ENCODE results near the gene SOHLH2. TPM values are rescaled to one million over a fixed set of nuclear protein-coding genes. Genes with fewer than 3 reads are reported as not detected.

The SOHLH2 gene
- under 1 TPM in 1 of 2 donors, not detected in 1; 0.79 TPM for total RNA-seq
- long read RNA-seq, donor 1, result 0 reads
- long read RNA-seq, donor 2, result 0 reads

- peak; percentile 79 for DNase-seq (ENCODE audit: low spot score)
- intact Hi-C loops (cut with DNase I), result no loop called here
These were observed at the start of gene SOHLH2 for GRCh38 chr13:36214163-36214921. Gene SOHLH2 (minus strand): TSS chr13:36214556. CDS start chr13:36214526, 30 bp downstream.

- DNase-seq (ENCODE audit: low spot score), result no peak
- intact Hi-C loops (cut with DNase I), result no loop called here
These were observed 47.6 kb upstream of the SOHLH2 start for GRCh38 chr13:36261976-36262375.

GRCh38 chr13:36261011-36261410, 46.7 kb upstream of the SOHLH2 start:
- intact Hi-C loops (cut with DNase I), result no loop called here
- no peak for DNase-seq (ENCODE audit: low spot score)

GRCh38 chr13:36259361-36260137, 45.2 kb upstream of the SOHLH2 start:
- no peak for DNase-seq (ENCODE audit: low spot score)
- intact Hi-C loops (cut with DNase I), result no loop called here

GRCh38 chr13:36258831-36259230, 44.5 kb upstream of the SOHLH2 start:
- no peak for DNase-seq (ENCODE audit: low spot score)
- intact Hi-C loops (cut with DNase I), result no loop called here

- DNase-seq (ENCODE audit: low spot score), result no peak
- intact Hi-C loops (cut with DNase I), result no loop called here
These were observed 37.2 kb upstream of the SOHLH2 start for GRCh38 chr13:36251526-36251925.

GRCh38 chr13:36251017-36251416, 36.7 kb upstream of the SOHLH2 start:
- intact Hi-C loops (cut with DNase I), result no loop called here
- no peak for DNase-seq (ENCODE audit: low spot score)

GRCh38 chr13:36248700-36249099, 34.3 kb upstream of the SOHLH2 start:
- DNase-seq (ENCODE audit: low spot score), result no peak
- intact Hi-C loops (cut with DNase I), result no loop called here

- no peak for DNase-seq (ENCODE audit: low spot score)
- intact Hi-C loops (cut with DNase I), result no loop called here
These were observed 30.6 kb upstream of the SOHLH2 start for GRCh38 chr13:36244990-36245389.

- intact Hi-C loops (cut with DNase I), result no loop called here
- DNase-seq (ENCODE audit: low spot score), result no peak
These were observed 29.7 kb upstream of the SOHLH2 start for GRCh38 chr13:36244073-36244472.

GRCh38 chr13:36242761-36243160, 28.4 kb upstream of the SOHLH2 start:
- intact Hi-C loops (cut with DNase I), result no loop called here
- no peak for DNase-seq (ENCODE audit: low spot score)

- no peak for DNase-seq (ENCODE audit: low spot score)
- intact Hi-C loops (cut with DNase I), result loop anchor here in 1 of 2 donors (2.0 kb wide), 1 partner anchor 56 kb away; no protein-coding TSS in a partner anchor
These were observed 16.9 kb upstream of the SOHLH2 start for GRCh38 chr13:36231236-36231635.

- DNase-seq (ENCODE audit: low spot score), result no peak
- intact Hi-C loops (cut with DNase I), result no loop called here
These were observed 10.4 kb upstream of the SOHLH2 start for GRCh38 chr13:36224730-36225129.

GRCh38 chr13:36219883-36220282, 5.5 kb upstream of the SOHLH2 start:
- intact Hi-C loops (cut with DNase I), result no loop called here
- no peak for DNase-seq (ENCODE audit: low spot score)

GRCh38 chr13:36217456-36217855, 3.1 kb upstream of the SOHLH2 start:
- intact Hi-C loops (cut with DNase I), result no loop called here
- DNase-seq (ENCODE audit: low spot score), result no peak

GRCh38 chr13:36212789-36213188, 1.6 kb downstream of the SOHLH2 start:
- DNase-seq (ENCODE audit: low spot score), result no peak
- intact Hi-C loops (cut with DNase I), result no loop called here

GRCh38 chr13:36211567-36211966, 2.8 kb downstream of the SOHLH2 start:
- intact Hi-C loops (cut with DNase I), result no loop called here
- no peak for DNase-seq (ENCODE audit: low spot score)

GRCh38 chr13:36210738-36211137, 3.6 kb downstream of the SOHLH2 start:
- no peak for DNase-seq (ENCODE audit: low spot score)
- intact Hi-C loops (cut with DNase I), result no loop called here

GRCh38 chr13:36207672-36208071, 6.7 kb downstream of the SOHLH2 start:
- no peak for DNase-seq (ENCODE audit: low spot score)
- intact Hi-C loops (cut with DNase I), result no loop called here

- no peak for DNase-seq (ENCODE audit: low spot score)
- intact Hi-C loops (cut with DNase I), result loop anchor here in 1 of 2 donors (10.0 kb wide), 1 partner anchor 109 kb away; no protein-coding TSS in a partner anchor
These were observed 21.1 kb downstream of the SOHLH2 start for GRCh38 chr13:36193151-36193855.

Measured in posterior vena cava (tissue), 2 donors.